ENCODE data around the gene MECR.
"Not testable (repeated sequence)": the region's sequence is repeated elsewhere in the genome, so short reads cannot be mapped to it uniquely, and the experiment has no call there.

Gene MECR

DNA sequence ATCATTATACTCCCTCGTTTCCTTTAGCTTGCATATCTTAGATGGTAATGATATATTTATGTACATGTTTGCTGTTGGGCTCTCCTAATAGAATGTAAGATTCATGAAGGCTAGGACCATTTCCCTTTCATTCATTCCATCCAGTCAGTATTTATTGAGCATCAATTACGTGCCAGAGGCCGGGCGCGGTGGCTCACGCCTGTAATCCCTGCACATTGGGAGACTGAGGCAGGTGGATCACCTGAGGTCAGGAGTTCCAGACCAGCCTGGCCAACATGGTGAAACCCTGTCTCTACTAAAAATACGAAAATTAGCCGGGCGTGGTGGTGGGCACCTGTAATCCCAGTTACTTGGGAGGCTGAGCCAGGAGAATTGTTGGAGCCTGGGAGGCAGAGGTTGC lies 4.1 kb upstream of the MECR start:
- H3K27ac Mint-ChIP-seq; H3K4me3 Mint-ChIP-seq; H3K36me3 Mint-ChIP-seq (ENCODE audit: low read depth); DNase-seq; H3K9me3 Mint-ChIP-seq: not testable (repeated sequence)
- Mint-ChIP-seq H3K27me3 (peaks cover 35% of the 10 kb centered on the region), H3K4me1 (ENCODE audit: low read depth) (peaks cover 28% of the 10 kb centered on the region)

- Mint-ChIP-seq H3K36me3 (ENCODE audit: low read depth) (peaks cover 12% of the 10 kb centered on the region), H3K27me3 (peaks cover 31% of the 10 kb centered on the region), H3K9me3 (no peaks in the 10 kb centered on the region), H3K4me3 (no peak overlapping the region), H3K4me1 (ENCODE audit: low read depth) (peaks cover 32% of the 10 kb centered on the region), H3K27ac (no peak overlapping the region)
- DNase-seq, result no peak
Observed at GRCh38 chr1:29234471-29234870, 3.7 kb upstream of the MECR start.

DNA sequence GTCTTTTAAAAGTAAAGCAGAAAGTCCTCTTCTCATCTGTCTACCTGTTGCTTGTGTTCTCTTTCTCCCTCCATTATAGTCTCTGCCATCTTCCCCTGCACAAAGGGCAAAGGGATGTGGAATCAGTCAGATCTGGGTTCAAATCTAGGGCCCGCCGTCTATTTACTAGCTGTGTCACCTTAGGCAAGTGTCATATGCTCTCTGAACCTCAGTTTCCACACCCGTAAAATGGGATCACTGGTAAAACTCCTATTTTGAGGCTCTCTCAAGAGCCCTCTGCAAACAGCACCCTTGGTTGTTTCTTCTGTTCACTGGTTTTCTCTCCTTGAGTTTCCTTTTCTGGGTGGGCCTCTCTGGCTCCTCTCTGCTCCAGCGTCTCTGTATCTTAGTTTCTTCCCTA lies 3.0 kb upstream of the MECR start:
- Mint-ChIP-seq H3K36me3 (ENCODE audit: low read depth) (peaks cover 16% of the 10 kb centered on the region), H3K9me3 (no peaks in the 10 kb centered on the region), H3K27me3 (peaks cover 23% of the 10 kb centered on the region), H3K27ac (no peak overlapping the region), H3K4me3 (no peak overlapping the region), H3K4me1 (ENCODE audit: low read depth) (peaks cover 36% of the 10 kb centered on the region)
- no peak for DNase-seq

DNA sequence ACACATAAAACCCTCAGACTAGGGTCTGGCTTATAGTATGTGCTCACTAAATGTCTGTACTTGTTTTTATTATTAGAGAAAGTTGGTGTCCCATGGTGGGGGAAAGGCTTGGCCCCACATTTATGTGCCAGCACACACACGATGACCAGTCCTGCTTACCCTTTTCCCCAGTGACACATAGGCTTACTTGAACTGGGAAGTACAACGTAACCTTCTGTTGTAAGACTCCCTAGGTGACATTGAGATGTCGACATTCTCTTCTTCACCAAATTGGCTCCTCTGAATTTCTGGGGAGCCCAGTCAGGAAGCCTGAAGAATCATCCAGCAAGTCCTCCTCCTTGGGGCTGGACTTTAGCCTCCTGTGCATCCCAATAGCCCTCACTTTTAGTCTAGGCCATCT lies 1.7 kb upstream of the MECR start:
- Mint-ChIP-seq H3K36me3 (ENCODE audit: low read depth) (peaks cover 20% of the 10 kb centered on the region), H3K27ac (no peak overlapping the region), H3K4me1 (ENCODE audit: low read depth) (peaks cover 33% of the 10 kb centered on the region), H3K9me3 (no peaks in the 10 kb centered on the region), H3K27me3 (peaks cover 16% of the 10 kb centered on the region), H3K4me3 (no peak overlapping the region)
- no peak for DNase-seq

DNA sequence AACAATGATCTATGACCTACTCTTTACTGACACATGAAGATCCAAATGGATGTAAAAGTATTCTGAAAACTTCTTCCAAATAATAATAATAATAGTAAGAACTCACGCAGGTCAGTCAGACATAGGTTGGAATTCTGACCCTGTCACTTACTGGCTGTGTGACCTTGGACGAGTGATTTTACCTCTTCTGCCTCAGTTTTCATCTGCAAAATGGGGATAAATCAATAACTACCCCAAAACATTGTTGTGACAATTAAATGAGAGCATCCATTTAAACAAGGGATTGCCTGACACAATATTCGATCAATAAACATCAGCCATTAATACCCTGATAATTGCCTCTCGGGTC lies 556 bp downstream of the MECR start:
- Mint-ChIP-seq H3K27ac (peak overlapping the region; percentile 95), H3K36me3 (ENCODE audit: low read depth) (peaks cover 28% of the 10 kb centered on the region), H3K4me3 (peak overlapping the region; percentile 98), H3K4me1 (ENCODE audit: low read depth) (peaks cover 21% of the 10 kb centered on the region), H3K27me3 (no peaks in the 10 kb centered on the region), H3K9me3 (no peaks in the 10 kb centered on the region)
- no peak for DNase-seq

GRCh38 chr1:29227511-29227910 lies 3.2 kb downstream of the MECR start:
- H3K36me3 Mint-ChIP-seq (ENCODE audit: low read depth), result peaks cover 46% of the 10 kb centered on the region
- no peak overlapping the region for H3K27ac Mint-ChIP-seq

DNA sequence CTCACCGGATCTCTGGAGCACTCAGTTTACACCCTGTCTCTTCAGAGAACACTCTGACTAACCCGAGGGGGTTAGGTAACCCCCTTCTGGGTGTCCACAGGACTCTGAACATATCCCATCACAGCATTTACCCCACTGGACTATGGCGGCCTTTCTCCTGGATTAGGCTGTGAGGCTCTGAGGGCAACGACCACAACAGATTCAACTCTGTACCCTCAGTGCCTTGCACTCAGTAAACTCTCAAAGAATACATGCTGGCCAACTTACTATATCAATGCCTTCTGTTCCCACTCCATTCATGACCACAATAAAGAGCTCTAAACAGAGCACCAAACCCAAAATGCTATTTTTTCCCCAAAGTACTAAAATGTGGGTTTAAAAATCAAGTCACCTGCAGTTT lies 5.4 kb downstream of the MECR start:
- H3K4me1 Mint-ChIP-seq (ENCODE audit: low read depth), result peaks cover 14% of the 10 kb centered on the region
- peaks cover 54% of the 10 kb centered on the region for H3K36me3 Mint-ChIP-seq (ENCODE audit: low read depth)
- H3K27me3 Mint-ChIP-seq, result no peaks in the 10 kb centered on the region
- DNase-seq, result no peak
- H3K27ac Mint-ChIP-seq, result no peak overlapping the region
- no peaks in the 10 kb centered on the region for H3K9me3 Mint-ChIP-seq
- H3K4me3 Mint-ChIP-seq, result no peak overlapping the region

More at GRCh38 chr1:29227511-29227910, 3.2 kb downstream of the MECR start:
- H3K9me3 Mint-ChIP-seq, result no peaks in the 10 kb centered on the region
- no peaks in the 10 kb centered on the region for H3K27me3 Mint-ChIP-seq
- H3K4me3 Mint-ChIP-seq, result no peak overlapping the region
- no peak for DNase-seq
- peaks cover 21% of the 10 kb centered on the region for H3K4me1 Mint-ChIP-seq (ENCODE audit: low read depth)

DNA sequence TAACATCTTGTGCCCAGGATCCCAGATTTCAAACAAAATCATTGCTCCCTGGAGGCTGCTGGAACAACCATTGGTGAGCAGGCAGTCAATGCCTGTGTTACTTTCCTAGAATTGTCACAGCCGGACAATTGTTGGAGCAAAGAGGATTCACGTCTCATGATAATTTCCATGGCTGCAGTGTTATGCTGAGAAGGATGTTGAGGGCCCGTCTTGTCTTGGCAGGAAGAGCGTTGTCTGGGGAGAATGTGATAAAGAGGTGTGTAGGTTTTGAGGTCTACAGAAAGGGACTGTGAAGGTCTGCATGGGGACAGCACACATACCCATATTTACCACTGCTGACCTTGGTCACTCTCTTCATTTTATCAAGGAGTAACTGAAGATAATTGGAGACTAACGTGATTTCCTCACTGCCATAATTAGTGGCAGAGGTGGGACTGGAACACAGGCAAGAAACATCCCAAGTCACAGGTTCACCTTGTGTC lies 6.3 kb downstream of the MECR start:
- Mint-ChIP-seq H3K27ac (no peak overlapping the region), H3K4me1 (ENCODE audit: low read depth) (peaks cover 8% of the 10 kb centered on the region), H3K27me3 (no peaks in the 10 kb centered on the region), H3K4me3 (no peak overlapping the region), H3K9me3 (no peaks in the 10 kb centered on the region), H3K36me3 (ENCODE audit: low read depth) (peaks cover 52% of the 10 kb centered on the region)
- no peak for DNase-seq

DNA sequence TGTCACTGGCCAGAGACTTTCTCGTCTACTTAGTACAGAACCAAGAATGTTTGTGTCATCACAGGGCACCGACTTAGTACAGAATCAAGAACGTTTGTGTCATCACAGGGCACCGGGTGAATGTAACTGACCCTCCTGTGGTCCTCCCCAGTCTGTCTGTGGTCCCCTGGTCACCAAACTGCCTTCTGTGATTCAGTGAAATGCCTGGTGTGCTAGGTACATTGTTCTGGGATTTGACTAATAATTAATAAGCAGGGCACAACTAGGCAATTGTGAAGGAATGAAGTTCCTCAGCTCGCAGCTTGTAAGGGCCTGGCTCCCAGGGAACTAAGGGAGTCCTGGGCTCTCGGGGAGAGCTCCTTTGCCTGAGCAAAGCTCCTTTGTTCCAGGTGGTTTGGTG lies 7.2 kb downstream of the MECR start:
- Mint-ChIP-seq H3K27me3 (no peaks in the 10 kb centered on the region), H3K27ac (no peak overlapping the region), H3K4me1 (ENCODE audit: low read depth) (peaks cover 2% of the 10 kb centered on the region), H3K36me3 (ENCODE audit: low read depth) (peaks cover 51% of the 10 kb centered on the region), H3K4me3 (no peak overlapping the region), H3K9me3 (no peaks in the 10 kb centered on the region)
- DNase-seq, result no peak

- H3K4me3 Mint-ChIP-seq, result no peak overlapping the region
- no peak for DNase-seq
- H3K27ac Mint-ChIP-seq, result no peak overlapping the region
- H3K36me3 Mint-ChIP-seq (ENCODE audit: low read depth), result peaks cover 57% of the 10 kb centered on the region
- H3K27me3 Mint-ChIP-seq, result no peaks in the 10 kb centered on the region
- H3K4me1 Mint-ChIP-seq (ENCODE audit: low read depth), result no peaks in the 10 kb centered on the region
- no peaks in the 10 kb centered on the region for H3K9me3 Mint-ChIP-seq
Observed at GRCh38 chr1:29222686-29223085, 8.0 kb downstream of the MECR start.

- not testable (repeated sequence) for H3K9me3 Mint-ChIP-seq; H3K27me3 Mint-ChIP-seq; DNase-seq; H3K4me1 Mint-ChIP-seq (ENCODE audit: low read depth); H3K4me3 Mint-ChIP-seq; H3K27ac Mint-ChIP-seq
- H3K36me3 Mint-ChIP-seq (ENCODE audit: low read depth), result peaks cover 61% of the 10 kb centered on the region
Observed at GRCh38 chr1:29222260-29222659, 8.5 kb downstream of the MECR start.

GRCh38 chr1:29221296-29221695 lies 9.4 kb downstream of the MECR start:
- no peak overlapping the region for H3K4me3 Mint-ChIP-seq
- peaks cover 63% of the 10 kb centered on the region for H3K36me3 Mint-ChIP-seq (ENCODE audit: low read depth)
- H3K27ac Mint-ChIP-seq, result no peak overlapping the region
- no peaks in the 10 kb centered on the region for H3K27me3 Mint-ChIP-seq
- no peaks in the 10 kb centered on the region for H3K4me1 Mint-ChIP-seq (ENCODE audit: low read depth)
- no peak for DNase-seq
- H3K9me3 Mint-ChIP-seq, result no peaks in the 10 kb centered on the region

- Mint-ChIP-seq H3K4me1 (ENCODE audit: low read depth) (no peaks in the 10 kb centered on the region), H3K36me3 (ENCODE audit: low read depth) (peaks cover 66% of the 10 kb centered on the region), H3K9me3 (no peaks in the 10 kb centered on the region), H3K4me3 (no peak overlapping the region), H3K27me3 (no peaks in the 10 kb centered on the region), H3K27ac (no peak overlapping the region)
- DNase-seq, result no peak
Observed at GRCh38 chr1:29218223-29218622, 12.5 kb downstream of the MECR start.

DNA sequence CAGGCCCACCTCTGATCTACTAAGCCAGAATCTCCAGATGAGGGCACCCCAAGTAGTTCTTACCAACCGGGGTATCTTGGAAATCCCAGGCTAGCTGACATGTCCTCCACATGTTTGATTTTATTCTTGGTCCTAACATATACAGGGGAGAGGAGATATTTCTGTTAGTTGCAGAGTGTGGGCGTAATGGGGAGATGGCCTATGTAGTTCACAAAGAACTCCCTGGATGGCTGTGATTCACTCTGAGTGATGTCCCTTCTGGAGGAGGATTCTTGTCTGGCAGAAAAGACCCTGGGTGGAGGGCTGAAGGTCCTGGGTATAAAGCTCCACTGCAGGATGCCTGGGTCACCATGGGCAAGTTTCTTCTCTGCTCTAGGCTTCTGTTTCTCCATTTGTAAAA lies 13.1 kb downstream of the MECR start:
- Mint-ChIP-seq H3K27me3 (no peaks in the 10 kb centered on the region), H3K9me3 (no peaks in the 10 kb centered on the region), H3K4me3 (no peak overlapping the region), H3K36me3 (ENCODE audit: low read depth) (peaks cover 72% of the 10 kb centered on the region), H3K27ac (no peak overlapping the region), H3K4me1 (ENCODE audit: low read depth) (no peaks in the 10 kb centered on the region)
- no peak for DNase-seq

- Mint-ChIP-seq H3K4me1 (ENCODE audit: low read depth) (no peaks in the 10 kb centered on the region), H3K4me3 (no peak overlapping the region), H3K36me3 (ENCODE audit: low read depth) (peaks cover 80% of the 10 kb centered on the region), H3K27ac (no peak overlapping the region), H3K27me3 (no peaks in the 10 kb centered on the region), H3K9me3 (no peaks in the 10 kb centered on the region)
- no peak for DNase-seq
Observed at GRCh38 chr1:29213055-29213454, 17.7 kb downstream of the MECR start.
